ENCODE data around the gene KLHL12. TPM values are rescaled to one million over a fixed set of nuclear protein-coding genes. Genes with fewer than 3 reads are reported as not detected.

KLHL12 gene
- total RNA-seq = 19.6 TPM

GRCh38 chr1:202926581-202927491 is at the start of gene KLHL12:
Gene KLHL12, minus strand, starts transcription at chr1:202927234. Its CDS starts 2,072 bp downstream, at chr1:202925162.
- peak within 1 kb of the TSS; percentile 79 for H3K27ac ChIP-seq
- intact Hi-C loops (cut with DNase I) = no loop called here
- no peaks in the 10 kb centered on the region for H3K36me3 ChIP-seq
- H3K4me1 ChIP-seq = peaks cover 8% of the 10 kb centered on the region
- H3K4me3 ChIP-seq = peak within 1 kb of the TSS; percentile 60 to 90
- H3K27me3 ChIP-seq = no peaks in the 10 kb centered on the region
- H3K9me3 ChIP-seq = no peaks in the 10 kb centered on the region
- peak in 1 of 2 donors; percentile 94 for DNase-seq (ENCODE audit: extremely low spot score in 2 of 2)
- TF ChIP-seq POLR2AphosphoS5 (IDR thresholded peaks at IDR 0.05; ENCODE audit: insufficient read depth in 1 of 2, low read depth in 1 of 2) (peak; percentile 88 to 98), CTCF (IDR thresholded peaks at IDR 0.05) (peak in 2 of 3 experiments; percentile 9 to 58), POLR2A (IDR thresholded peaks at IDR 0.05) (peak in 1 of 2 donors; percentile 76)

GRCh38 chr1:202976633-202977032 is 49.6 kb upstream of the KLHL12 start:
- H3K4me3 ChIP-seq = no peak overlapping the region
- TF ChIP-seq POLR2AphosphoS5 (IDR thresholded peaks at IDR 0.05; ENCODE audit: insufficient read depth in 1 of 2, low read depth in 1 of 2) (no peak), CTCF (IDR thresholded peaks at IDR 0.05) (no peak), POLR2A (IDR thresholded peaks at IDR 0.05) (no peak)
- no peak for DNase-seq (ENCODE audit: extremely low spot score in 2 of 2)
- intact Hi-C loops (cut with DNase I) = no loop called here
- no peaks in the 10 kb centered on the region for H3K27me3 ChIP-seq
- H3K36me3 ChIP-seq = no peaks in the 10 kb centered on the region
- no peaks in the 10 kb centered on the region for H3K9me3 ChIP-seq
- no peaks in the 10 kb centered on the region for H3K4me1 ChIP-seq
- H3K27ac ChIP-seq = no peak overlapping the region

DNA sequence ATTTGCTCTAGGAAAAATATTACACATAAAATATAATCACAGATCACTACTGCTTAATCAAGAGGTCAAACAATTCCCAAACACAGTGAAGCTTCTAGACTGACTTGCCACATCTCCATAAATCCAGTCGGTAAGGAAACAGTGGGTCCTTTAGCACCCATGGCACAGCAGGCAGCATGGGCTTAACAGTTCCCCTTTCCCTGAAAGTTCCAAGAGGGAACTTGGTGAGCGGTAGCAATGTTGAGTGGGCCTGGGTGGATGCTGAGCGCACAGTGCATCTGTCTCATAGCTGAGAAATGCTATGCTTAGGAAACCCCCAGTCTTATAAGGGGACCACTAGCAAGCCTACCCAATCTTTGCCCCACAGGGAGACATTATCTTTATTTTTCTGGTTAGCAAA is 47.8 kb upstream of the KLHL12 start:
- Histone ChIP-seq H3K36me3 (no peaks in the 10 kb centered on the region), H3K9me3 (no peaks in the 10 kb centered on the region), H3K4me3 (no peak overlapping the region), H3K4me1 (no peaks in the 10 kb centered on the region), H3K27me3 (no peaks in the 10 kb centered on the region), H3K27ac (no peak overlapping the region)
- TF ChIP-seq POLR2A (IDR thresholded peaks at IDR 0.05) (no peak), CTCF (IDR thresholded peaks at IDR 0.05) (no peak), POLR2AphosphoS5 (IDR thresholded peaks at IDR 0.05; ENCODE audit: insufficient read depth in 1 of 2, low read depth in 1 of 2) (no peak)
- intact Hi-C loops (cut with DNase I) = no loop called here
- no peak for DNase-seq (ENCODE audit: extremely low spot score in 2 of 2)

DNA sequence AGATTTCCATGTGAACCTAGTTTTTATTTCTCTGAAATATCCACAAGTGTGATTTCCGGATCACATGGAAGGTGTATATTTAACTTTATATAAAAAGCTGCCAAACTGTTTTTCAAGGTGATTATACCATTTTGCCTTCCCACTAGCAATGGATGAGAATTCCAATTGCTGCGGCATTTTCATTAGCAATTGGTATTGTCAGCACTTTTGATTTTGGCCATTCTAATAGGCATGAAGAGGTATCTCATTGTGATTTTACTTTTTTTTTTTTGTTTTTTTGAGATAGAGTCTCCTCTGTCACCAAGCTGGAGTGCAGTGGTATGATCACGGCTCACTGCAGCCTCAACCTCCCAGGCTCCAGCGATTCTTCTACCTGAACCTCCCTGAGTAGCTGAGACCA is 45.0 kb upstream of the KLHL12 start:
- Histone ChIP-seq H3K4me1 (peaks cover 17% of the 10 kb centered on the region), H3K4me3 (no peak overlapping the region), H3K27ac (no peak overlapping the region), H3K36me3 (no peaks in the 10 kb centered on the region), H3K9me3 (no peaks in the 10 kb centered on the region), H3K27me3 (no peaks in the 10 kb centered on the region)
- intact Hi-C loops (cut with DNase I) = no loop called here
- TF ChIP-seq CTCF (IDR thresholded peaks at IDR 0.05) = no peak
- TF ChIP-seq POLR2AphosphoS5 (IDR thresholded peaks at IDR 0.05; ENCODE audit: insufficient read depth in 1 of 2, low read depth in 1 of 2) = no peak
- no peak for TF ChIP-seq POLR2A (IDR thresholded peaks at IDR 0.05)
- DNase-seq (ENCODE audit: extremely low spot score in 2 of 2) = no peak

GRCh38 chr1:202968895-202969295 is 41.9 kb upstream of the KLHL12 start:
- Histone ChIP-seq H3K9me3 (no peaks in the 10 kb centered on the region), H3K27me3 (no peaks in the 10 kb centered on the region), H3K4me1 (peaks cover 36% of the 10 kb centered on the region), H3K36me3 (peaks cover 0 to 5% of the 10 kb centered on the region in 2 donors), H3K4me3 (no peak overlapping the region), H3K27ac (no peak overlapping the region)
- intact Hi-C loops (cut with DNase I) = no loop called here
- TF ChIP-seq CTCF (IDR thresholded peaks at IDR 0.05) = peak in 2 of 3 experiments; percentile 27 to 46
- no peak for TF ChIP-seq POLR2A (IDR thresholded peaks at IDR 0.05)
- DNase-seq (ENCODE audit: extremely low spot score in 2 of 2) = no peak
